Measurements from ENCODE around the gene TBX1. TPM values are rescaled to one million over a fixed set of nuclear protein-coding genes. Genes with fewer than 3 reads are reported as not detected.

Gene TBX1
- total RNA-seq, 4 donors from 2014 or later = 1.0 to 23.2 (median 5.8) TPM

DNA sequence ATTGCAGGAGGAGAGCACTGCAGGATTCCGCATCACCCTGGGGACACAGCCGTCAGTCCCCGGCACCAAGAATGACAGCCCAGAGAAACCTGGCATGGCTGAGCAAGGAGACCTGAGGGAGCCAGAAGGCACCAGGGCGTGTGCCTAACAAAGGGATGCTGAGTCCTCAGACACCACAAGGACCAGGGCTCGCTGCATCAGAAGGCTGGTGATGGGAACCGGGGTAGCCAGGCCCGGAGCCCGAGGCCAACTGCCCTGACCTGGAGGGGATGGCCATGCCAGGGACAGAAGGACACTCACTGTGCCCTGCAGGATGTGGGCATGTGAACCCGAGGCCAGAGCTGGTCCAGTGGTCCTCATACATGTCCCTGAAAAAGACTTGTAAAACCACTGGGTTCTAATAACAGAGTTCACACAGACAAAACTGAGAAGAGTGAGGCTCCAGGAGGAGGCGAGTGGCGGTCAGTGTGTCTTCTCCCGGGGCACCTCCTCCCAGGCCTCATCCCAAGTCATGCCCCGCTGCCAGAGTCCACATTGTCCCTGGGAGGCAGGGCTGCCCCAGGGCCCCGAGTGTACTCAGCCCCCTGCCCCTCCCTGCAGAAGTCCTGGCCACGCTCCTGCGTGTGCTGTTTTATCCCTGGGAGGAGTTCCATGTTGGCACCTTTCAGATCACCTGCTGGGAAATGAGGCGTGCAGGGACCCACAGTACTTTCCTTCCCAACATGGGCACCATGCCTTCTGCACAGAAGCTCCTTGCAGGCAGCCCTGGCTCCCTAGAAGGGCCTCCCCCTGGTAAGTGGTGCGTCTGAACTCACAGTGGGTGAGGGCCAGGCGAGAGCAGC lies 42.5 kb downstream of the TBX1 start:
- peaks cover 0 to 5% of the 10 kb centered on the region in 2 donors for H3K4me1 ChIP-seq
- H3K9me3 ChIP-seq = no peaks in the 10 kb centered on the region
- intact Hi-C loops (cut with DNase I; ENCODE audit: low total_unique reads) = no loop called here
- H3K4me3 ChIP-seq = no peak overlapping the region
- TF ChIP-seq, protein P1, sequence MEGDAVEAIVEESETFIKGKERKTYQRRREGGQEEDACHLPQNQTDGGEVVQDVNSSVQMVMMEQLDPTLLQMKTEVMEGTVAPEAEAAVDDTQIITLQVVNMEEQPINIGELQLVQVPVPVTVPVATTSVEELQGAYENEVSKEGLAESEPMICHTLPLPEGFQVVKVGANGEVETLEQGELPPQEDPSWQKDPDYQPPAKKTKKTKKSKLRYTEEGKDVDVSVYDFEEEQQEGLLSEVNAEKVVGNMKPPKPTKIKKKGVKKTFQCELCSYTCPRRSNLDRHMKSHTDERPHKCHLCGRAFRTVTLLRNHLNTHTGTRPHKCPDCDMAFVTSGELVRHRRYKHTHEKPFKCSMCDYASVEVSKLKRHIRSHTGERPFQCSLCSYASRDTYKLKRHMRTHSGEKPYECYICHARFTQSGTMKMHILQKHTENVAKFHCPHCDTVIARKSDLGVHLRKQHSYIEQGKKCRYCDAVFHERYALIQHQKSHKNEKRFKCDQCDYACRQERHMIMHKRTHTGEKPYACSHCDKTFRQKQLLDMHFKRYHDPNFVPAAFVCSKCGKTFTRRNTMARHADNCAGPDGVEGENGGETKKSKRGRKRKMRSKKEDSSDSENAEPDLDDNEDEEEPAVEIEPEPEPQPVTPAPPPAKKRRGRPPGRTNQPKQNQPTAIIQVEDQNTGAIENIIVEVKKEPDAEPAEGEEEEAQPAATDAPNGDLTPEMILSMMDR (IDR thresholded peaks at IDR 0.05) = no peak
- TF ChIP-seq POLR2A (IDR thresholded peaks at IDR 0.05) = no peak
- DNase-seq = no peak
- no peak overlapping the region for H3K27ac ChIP-seq
- no peaks in the 10 kb centered on the region for H3K36me3 ChIP-seq
- H3K27me3 ChIP-seq = no peaks in the 10 kb centered on the region

DNA sequence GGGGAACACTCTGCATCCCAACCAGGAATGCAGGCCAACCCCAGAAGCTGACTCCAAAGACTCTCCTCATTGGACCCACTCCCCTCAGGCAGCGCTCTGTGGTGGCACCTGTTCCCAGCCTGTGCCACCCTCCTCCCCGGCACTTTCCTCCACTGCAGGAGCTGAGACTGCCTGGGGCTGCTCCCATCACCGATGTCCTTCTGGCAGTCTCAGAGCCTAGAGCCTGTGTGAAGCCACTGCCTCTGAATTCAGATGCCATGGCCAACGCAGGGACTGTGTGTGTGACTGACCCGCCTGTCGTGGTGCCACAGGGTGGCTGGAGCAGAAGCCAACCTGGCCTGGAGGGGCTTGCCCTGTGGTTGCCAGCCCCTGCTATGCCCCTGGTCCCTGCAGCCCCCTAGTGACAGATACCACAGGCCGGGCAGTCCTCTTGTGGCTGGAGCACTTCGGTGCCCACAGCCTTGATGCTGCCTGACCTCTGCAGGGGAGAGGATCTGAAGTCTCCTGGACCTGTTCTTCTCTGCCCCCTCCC lies 43.2 kb downstream of the TBX1 start:
- Histone ChIP-seq H3K27me3 (no peaks in the 10 kb centered on the region), H3K27ac (no peak overlapping the region), H3K9me3 (no peaks in the 10 kb centered on the region), H3K4me1 (peaks cover 0 to 5% of the 10 kb centered on the region in 2 donors), H3K36me3 (no peaks in the 10 kb centered on the region), H3K4me3 (no peak overlapping the region)
- intact Hi-C loops (cut with DNase I; ENCODE audit: low total_unique reads) = no loop called here
- no peak for DNase-seq
- TF ChIP-seq POLR2A (IDR thresholded peaks at IDR 0.05) = no peak
- TF ChIP-seq, protein P1 (IDR thresholded peaks at IDR 0.05) = no peak

DNA sequence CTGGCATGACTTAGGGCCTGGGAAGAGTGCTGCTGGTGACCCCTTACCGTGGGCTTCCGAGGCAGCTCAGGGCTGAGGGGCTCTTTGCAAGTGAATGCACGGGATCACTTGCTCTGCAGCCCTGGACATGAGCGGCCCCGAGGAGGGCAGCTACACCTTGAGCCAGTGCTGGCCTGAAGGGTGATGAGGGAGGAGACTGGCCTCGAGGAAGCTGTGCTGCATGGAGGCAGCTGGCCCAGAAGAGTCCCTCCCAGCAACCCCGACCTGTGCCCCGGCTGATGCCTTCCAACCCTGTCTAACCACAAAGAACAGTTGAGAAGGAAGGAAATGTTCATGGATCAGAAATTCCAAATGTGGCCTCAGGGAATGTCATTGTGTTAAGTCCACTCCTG lies 45.2 kb downstream of the TBX1 start:
- peaks cover 0 to under 1% of the 10 kb centered on the region in 2 donors for H3K4me1 ChIP-seq
- DNase-seq = peak; percentile 9 to 14
- no peak for TF ChIP-seq POLR2A (IDR thresholded peaks at IDR 0.05)
- TF ChIP-seq, protein P1 (IDR thresholded peaks at IDR 0.05) = no peak
- no peaks in the 10 kb centered on the region for H3K36me3 ChIP-seq
- H3K4me3 ChIP-seq = no peak overlapping the region
- H3K27ac ChIP-seq = no peak overlapping the region
- H3K27me3 ChIP-seq = no peaks in the 10 kb centered on the region
- no peaks in the 10 kb centered on the region for H3K9me3 ChIP-seq
- intact Hi-C loops (cut with DNase I; ENCODE audit: low total_unique reads) = no loop called here

DNA sequence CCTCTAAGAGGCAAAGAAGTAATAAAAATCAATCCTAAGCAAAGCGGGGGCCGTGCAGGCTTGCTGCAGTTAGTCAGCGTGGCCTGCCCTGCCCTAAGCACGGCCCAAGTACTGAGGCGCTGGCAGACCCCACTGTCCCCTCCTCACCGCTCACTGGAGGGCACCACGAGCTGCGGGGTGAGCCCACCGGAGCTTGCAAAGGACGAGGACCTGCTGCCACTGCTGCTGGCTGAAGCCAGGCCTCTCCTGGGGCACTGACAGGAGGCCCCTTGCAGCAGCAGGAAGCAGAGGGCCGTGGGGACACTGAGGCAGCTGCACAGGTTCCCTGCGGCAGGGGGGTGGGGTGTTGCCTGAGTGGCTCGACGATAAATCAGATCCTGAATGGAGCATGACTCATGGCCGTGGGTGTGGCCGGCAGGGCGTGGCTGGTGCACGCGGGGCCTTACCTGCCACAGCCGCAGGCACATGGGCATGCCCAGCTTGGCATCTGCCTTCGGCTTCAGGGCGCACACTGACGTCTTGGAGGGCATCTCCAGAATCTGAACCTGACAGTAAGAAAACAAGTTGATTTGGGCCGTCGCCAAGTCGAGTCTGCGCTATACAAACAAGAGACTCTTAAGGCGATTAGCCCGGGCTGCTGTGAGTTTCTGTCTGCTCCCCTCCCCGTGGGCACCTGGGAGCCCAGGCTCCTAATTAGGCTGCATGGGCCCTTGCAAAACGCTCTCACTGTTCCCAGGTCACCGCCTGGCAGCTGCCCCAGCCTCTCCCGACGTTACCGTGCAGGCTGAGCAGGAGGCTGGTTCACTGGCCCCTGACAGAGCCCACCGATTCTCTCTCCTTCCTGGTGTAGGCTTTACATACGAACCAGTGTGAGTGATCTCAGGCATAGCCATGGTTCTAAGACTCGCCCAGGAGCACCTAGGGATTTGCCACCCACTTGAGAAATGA lies 45.9 kb downstream of the TBX1 start:
- TF ChIP-seq POLR2A (IDR thresholded peaks at IDR 0.05) = no peak
- TF ChIP-seq, protein P1 (IDR thresholded peaks at IDR 0.05) = no peak
- H3K4me1 ChIP-seq = peaks cover 0 to 7% of the 10 kb centered on the region in 2 donors
- intact Hi-C loops (cut with DNase I; ENCODE audit: low total_unique reads) = no loop called here

More for the DNA sequence above, 45.9 kb downstream of the TBX1 start:
- H3K27ac ChIP-seq = no peak overlapping the region
- no peaks in the 10 kb centered on the region for H3K27me3 ChIP-seq
- DNase-seq = peak; percentile 25 to 38
- no peaks in the 10 kb centered on the region for H3K36me3 ChIP-seq
- H3K4me3 ChIP-seq = no peak overlapping the region
- no peaks in the 10 kb centered on the region for H3K9me3 ChIP-seq

Data from uterus (tissue), 4 donors.